DND-41 (cell line): Measurements from ENCODE around the gene MYO5A.

Source experiments
- ATAC-seq: fragments of 200-7000 bp; cut with Tn5 transposase; 3 replicates; pipeline ENCODE4 v1.9.1; 2021; ENCODE audit warnings: low read depth; ENCODE audit not compliant: insufficient read depth
- DNase-seq: peaks from one replicate; pipeline ENCODE4 v3.0.0-alpha.2; 2020
- H2AFZ ChIP-seq: 2 replicates; pipeline ENCODE4 v1.6.0; 2012; ENCODE audit warnings: low read depth, low read length
- H3K27ac ChIP-seq: 2 replicates; pipeline ENCODE4 v1.5.1; 2012; ENCODE audit warnings: low read length, inconsistent platforms
- H3K27me3 ChIP-seq: fragments of 200-600 bp; sonication (generic); 2 replicates; pipeline ENCODE4 v1.6.0; 2012; ENCODE audit warnings: low read length, mild to moderate bottlenecking, inconsistent platforms; ENCODE audit not compliant: insufficient read depth, poor library complexity
- H3K36me3 ChIP-seq: 2 replicates; pipeline ENCODE4 v1.5.1; 2012; ENCODE audit warnings: low read length, inconsistent platforms; ENCODE audit not compliant: insufficient read depth
- H3K4me1 ChIP-seq: 2 replicates; pipeline ENCODE4 v1.5.1; 2012; ENCODE audit warnings: mild to moderate bottlenecking, low read length; ENCODE audit not compliant: insufficient read depth
- H3K4me2 ChIP-seq: 2 replicates; pipeline ENCODE4 v1.6.0; 2012; ENCODE audit warnings: mild to moderate bottlenecking, moderate library complexity, low read length, inconsistent platforms; ENCODE audit not compliant: insufficient read depth
- H3K4me3 ChIP-seq, 2 experiments: fragments of 200-600 bp in 1 of 2; shearing (Covaris generic) in 1 of 2; 2 replicates each; pipeline ENCODE4 v1.5.1; 2012 to 2016; ENCODE audit warnings: inconsistent platforms in 2 of 2, low read length in 2 of 2, mild to moderate bottlenecking in 2 of 2, low read depth in 1 of 2, moderate library complexity in 1 of 2
- H3K79me2 ChIP-seq: 2 replicates; pipeline ENCODE4 v1.6.0; 2012; ENCODE audit warnings: low read length, inconsistent platforms; ENCODE audit not compliant: insufficient read depth
- H3K9ac ChIP-seq: 2 replicates; pipeline ENCODE4 v1.6.0; 2012; ENCODE audit warnings: low read depth, mild to moderate bottlenecking, inconsistent platforms, low read length, moderate library complexity
- H3K9me3 ChIP-seq: 2 replicates; pipeline ENCODE4 v1.5.1; 2012; ENCODE audit warnings: low read length, moderate library complexity, mild to moderate bottlenecking, inconsistent platforms; ENCODE audit not compliant: insufficient read depth, severe bottlenecking
- H4K20me1 ChIP-seq: 2 replicates; pipeline ENCODE4 v1.6.0; 2012; ENCODE audit warnings: low read length; ENCODE audit not compliant: insufficient read depth
- EZH2 ChIP-seq: IDR thresholded peaks from 3 replicates; pipeline ENCODE4 v1.6.1; 2012; ENCODE audit warnings: borderline replicate concordance, low read depth, mild to moderate bottlenecking, moderate library complexity, low read length, inconsistent platforms; ENCODE audit not compliant: severe bottlenecking
- TF ChIP-seq, protein P1 (sequence below): IDR thresholded peaks from 2 replicates; pipeline ENCODE4 v1.5.1; 2012; ENCODE audit warnings: borderline replicate concordance, low read length, moderate library complexity, mild to moderate bottlenecking; ENCODE audit not compliant: poor library complexity, severe bottlenecking; ENCODE audit errors: extremely low read depth

Gene MYO5A

DNA sequence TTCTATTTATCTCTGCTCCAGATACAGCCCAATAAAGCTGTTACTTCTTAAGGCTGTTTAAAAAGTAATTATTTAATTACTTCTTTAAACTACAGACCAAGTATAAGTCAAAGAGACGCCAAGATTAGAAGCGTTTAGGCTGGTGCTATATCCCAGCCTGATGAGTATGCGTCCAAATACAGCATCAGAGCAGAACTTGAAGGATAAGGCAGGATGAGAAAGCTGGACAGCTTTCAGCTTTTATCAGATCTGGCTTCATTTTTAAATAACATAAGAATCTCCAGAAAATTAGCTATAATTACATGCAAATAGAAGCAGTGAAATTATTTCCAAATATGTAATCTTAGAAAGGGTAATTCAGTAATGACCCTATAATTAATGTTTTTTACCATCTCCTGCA lies 122.8 kb downstream of the MYO5A start:
- ATAC-seq, result no peak
- no peak overlapping the region for H3K9ac ChIP-seq
- H3K4me2 ChIP-seq, result no peak overlapping the region
- no peaks in the 10 kb centered on the region for H3K79me2 ChIP-seq
- peaks cover 7% of the 10 kb centered on the region; the same call in 1 of the 2 replicates for H3K36me3 ChIP-seq
- TF ChIP-seq EZH2, result no peak
- TF ChIP-seq, protein P1, sequence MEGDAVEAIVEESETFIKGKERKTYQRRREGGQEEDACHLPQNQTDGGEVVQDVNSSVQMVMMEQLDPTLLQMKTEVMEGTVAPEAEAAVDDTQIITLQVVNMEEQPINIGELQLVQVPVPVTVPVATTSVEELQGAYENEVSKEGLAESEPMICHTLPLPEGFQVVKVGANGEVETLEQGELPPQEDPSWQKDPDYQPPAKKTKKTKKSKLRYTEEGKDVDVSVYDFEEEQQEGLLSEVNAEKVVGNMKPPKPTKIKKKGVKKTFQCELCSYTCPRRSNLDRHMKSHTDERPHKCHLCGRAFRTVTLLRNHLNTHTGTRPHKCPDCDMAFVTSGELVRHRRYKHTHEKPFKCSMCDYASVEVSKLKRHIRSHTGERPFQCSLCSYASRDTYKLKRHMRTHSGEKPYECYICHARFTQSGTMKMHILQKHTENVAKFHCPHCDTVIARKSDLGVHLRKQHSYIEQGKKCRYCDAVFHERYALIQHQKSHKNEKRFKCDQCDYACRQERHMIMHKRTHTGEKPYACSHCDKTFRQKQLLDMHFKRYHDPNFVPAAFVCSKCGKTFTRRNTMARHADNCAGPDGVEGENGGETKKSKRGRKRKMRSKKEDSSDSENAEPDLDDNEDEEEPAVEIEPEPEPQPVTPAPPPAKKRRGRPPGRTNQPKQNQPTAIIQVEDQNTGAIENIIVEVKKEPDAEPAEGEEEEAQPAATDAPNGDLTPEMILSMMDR, result no peak
- no peak overlapping the region for H3K4me3 ChIP-seq
- no peaks in the 10 kb centered on the region for H4K20me1 ChIP-seq
- H3K4me1 ChIP-seq, result no peaks in the 10 kb centered on the region
- no peaks in the 10 kb centered on the region for H3K9me3 ChIP-seq
- H2AFZ ChIP-seq, result no peak overlapping the region
- no peak overlapping the region for H3K27ac ChIP-seq
- no peaks in the 10 kb centered on the region for H3K27me3 ChIP-seq
- no peak for DNase-seq

DNA sequence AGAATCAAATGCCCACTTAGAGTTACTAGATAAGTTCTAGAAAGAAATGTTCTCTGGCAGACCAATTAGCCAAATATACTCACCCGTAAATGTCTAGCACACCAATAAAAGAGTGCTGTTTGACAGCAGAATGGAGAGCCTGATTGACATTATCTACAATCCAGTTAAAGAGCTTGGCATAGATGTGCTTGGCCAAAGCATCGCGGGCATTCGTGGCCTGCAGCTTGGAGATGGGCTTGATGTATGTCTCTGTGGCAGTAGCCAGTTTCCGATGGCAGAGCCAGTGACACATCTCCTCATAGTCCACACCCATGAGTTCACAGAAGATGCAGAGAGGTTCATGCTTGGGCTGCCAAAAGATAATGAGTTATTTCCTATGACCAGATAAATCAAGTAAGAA lies 131.6 kb downstream of the MYO5A start:
- Histone ChIP-seq H4K20me1 (no peaks in the 10 kb centered on the region), H3K36me3 (peaks cover under 1% of the 10 kb centered on the region; the same call in 1 of the 2 replicates), H2AFZ (no peak overlapping the region), H3K79me2 (no peaks in the 10 kb centered on the region), H3K27me3 (no peaks in the 10 kb centered on the region), H3K4me1 (no peaks in the 10 kb centered on the region), H3K27ac (no peak overlapping the region), H3K9me3 (no peaks in the 10 kb centered on the region), H3K4me2 (no peak overlapping the region), H3K9ac (no peak overlapping the region), H3K4me3 (no peak overlapping the region)
- no peak for TF ChIP-seq EZH2
- TF ChIP-seq, protein P1, result no peak
- ATAC-seq (no peak), DNase-seq (no peak)

DNA sequence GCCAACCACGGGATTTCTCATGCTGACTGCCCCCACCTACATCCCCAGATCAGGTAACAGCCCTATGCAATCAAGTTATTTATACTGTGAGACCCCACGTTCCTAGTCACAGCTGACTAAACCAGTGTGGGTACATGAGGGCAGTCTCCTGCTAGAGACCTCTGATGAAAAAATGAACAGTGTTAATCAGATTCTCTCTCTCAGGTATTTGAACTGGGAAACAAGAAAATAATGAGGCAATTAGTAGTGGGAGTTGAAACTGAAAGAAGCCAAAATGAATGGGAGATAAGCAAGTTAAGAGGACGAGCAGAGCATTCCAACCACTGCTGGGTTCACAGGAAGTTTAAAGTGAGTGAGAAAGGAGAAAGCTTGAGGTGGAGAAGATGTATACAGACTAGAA lies 134.6 kb downstream of the MYO5A start:
- H3K4me2 ChIP-seq, result no peak overlapping the region
- no peaks in the 10 kb centered on the region for H3K27me3 ChIP-seq
- H3K4me1 ChIP-seq, result no peaks in the 10 kb centered on the region
- no peak overlapping the region for H3K4me3 ChIP-seq
- no peaks in the 10 kb centered on the region; the same call in 1 of the 2 replicates for H3K36me3 ChIP-seq
- DNase-seq (no peak), ATAC-seq (no peak)
- H3K9ac ChIP-seq, result no peak overlapping the region
- H3K79me2 ChIP-seq, result no peaks in the 10 kb centered on the region
- TF ChIP-seq, protein P1, result no peak
- no peak for TF ChIP-seq EZH2
- H2AFZ ChIP-seq, result no peak overlapping the region
- no peaks in the 10 kb centered on the region for H4K20me1 ChIP-seq
- H3K9me3 ChIP-seq, result no peaks in the 10 kb centered on the region
- H3K27ac ChIP-seq, result no peak overlapping the region
